HG02840 (cell line): Measurements from ENCODE around the gene GEMIN5.

Source experiments
- ATAC-seq: cut with Tn5 transposase; IDR thresholded peaks from one replicate; pipeline ENCODE4 v1.9.1; 2021; ENCODE audit warnings: mild to moderate bottlenecking, moderate library complexity, moderate number of reproducible peaks; ENCODE audit not compliant: unreplicated experiment, low FRiP score

The GEMIN5 gene

DNA sequence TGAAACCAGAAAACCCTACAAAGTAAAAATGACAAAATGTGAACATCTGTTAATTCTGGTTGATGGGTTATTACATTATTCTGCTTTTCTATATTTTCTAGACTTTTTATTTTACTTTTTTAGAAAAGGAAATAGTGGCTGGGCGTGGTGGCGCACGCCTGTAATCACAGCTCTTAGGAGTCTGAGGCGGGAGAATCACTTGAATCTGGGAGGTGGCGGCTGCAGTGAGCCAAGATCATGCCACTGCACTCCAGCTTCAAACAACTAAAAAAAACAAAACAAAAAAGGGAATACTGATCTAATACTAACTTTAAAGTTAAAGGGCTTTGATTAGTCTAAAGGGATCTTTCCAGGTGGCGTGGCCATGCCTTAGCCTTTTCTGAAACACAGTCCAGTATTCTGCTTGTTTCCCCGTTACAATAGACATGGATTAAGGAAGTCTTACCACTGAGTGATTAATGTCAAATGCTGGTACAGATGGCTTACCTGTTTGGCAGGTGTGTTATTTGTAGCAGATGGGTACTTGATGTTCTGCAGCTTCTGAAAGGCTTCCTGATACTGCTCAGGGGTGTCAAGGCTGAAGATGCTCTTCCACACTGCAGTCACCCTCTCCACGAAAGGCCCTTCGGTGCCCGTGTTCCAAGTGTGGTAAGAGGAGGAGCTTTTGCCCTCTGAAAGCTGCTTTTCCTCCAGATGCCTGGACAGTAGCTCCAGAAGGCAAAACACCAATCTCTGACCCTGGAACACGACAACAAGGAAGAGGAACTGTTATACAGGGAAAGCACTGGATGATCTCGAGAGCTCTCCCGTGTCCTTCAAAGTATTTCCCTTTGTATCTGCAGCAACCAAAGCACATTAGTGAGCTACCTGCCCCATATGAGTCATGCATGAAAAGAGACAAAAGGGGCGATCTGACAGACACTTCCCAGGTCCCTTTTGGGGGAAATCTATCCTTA is 42.1 kb downstream of the GEMIN5 start:
- no peak for ATAC-seq

- no peak for ATAC-seq
Measured at GRCh38 chr5:154893381-154893780, 44.6 kb downstream of the GEMIN5 start.

DNA sequence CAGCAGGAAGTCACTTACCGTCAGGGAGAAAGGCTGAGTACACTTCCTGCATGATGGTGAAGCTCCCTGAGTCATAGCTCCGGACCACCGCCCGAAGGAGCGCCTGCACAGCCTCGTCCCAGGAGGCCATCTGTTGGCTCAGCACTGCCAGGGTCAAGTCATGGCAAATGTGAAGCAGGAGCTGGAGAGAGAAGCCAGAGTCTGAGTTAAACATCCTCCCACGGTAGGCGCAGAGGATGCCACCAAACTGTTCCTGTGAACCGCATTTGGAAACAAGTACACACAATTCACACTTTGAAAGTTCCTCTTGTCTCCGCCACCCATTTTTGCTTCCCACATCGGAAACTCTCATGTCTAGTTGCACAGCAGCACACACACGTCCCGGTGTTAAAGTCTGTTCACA is 45.6 kb downstream of the GEMIN5 start:
- ATAC-seq: no peak

DNA sequence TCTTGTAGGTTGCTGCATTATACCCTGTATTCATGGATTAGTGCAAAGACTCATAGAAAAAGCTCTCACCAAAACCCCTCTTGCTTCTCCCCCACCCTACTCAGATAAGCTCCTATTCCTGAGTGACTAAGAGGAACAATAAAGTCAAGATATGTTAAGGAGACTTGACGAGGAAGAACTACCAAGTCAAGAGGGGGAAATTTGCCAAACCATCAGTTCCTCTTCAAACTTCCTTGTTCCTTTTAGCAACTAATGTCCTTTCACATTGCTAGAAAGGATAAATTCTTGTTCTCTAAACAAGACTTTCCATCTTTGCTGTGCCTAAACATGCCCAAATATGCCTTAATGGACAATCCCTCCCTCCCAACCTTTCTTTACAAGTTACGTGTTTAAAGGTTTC is 52.6 kb downstream of the GEMIN5 start:
- no peak for ATAC-seq

DNA sequence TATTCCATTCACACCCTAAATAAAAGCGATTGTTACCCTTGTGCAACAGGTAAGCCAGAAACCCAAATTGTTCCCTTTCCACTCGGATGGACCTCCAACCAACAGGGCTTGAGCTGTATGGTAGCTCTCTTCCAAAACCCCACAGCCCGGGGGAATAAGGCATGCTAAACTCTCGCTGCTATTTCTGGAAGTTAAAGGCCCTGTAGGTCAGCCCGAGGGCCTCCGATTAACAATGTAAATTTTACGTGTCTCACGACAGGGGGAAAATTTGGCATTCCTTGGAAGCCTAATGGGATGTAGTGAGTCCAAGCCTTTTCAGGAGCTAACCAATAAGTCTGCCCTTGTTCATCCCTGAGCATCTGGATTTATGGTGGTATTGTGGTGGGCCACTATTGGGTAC is 53.6 kb downstream of the GEMIN5 start:
- ATAC-seq: no peak

- no peak for ATAC-seq
Measured at GRCh38 chr5:154881986-154882385, 56.0 kb downstream of the GEMIN5 start.

- ATAC-seq: no peak
Measured at GRCh38 chr5:154878642-154879335, 59.2 kb downstream of the GEMIN5 start.

DNA sequence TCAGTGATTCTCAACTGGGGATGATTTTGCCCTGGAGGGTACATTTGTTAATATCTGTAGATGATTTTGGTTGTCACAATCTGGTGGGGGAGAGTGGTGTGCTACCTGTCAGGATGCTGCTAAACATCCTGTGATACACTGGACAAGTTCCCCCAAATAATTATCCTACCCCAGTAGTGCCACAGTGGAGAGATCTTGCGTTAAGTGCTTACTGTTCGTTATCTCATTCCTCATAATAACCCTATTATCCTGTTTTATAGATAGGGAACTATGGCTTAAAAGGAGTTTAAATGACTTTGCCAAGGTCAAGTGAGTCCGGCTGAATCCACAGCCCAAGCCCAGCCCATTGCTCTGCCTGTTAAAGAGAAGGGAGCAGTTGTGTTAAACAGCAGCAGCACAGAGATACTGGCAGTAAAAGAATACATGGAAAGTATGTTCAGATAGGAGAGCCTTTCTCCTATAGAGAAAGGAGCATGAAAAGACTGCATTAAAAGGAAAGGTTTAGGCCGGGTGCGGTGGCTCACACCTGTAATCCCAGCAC is 64.2 kb downstream of the GEMIN5 start:
- no peak for ATAC-seq

- ATAC-seq: no peak
Measured at GRCh38 chr5:154871734-154872133, 66.3 kb downstream of the GEMIN5 start.

GRCh38 chr5:154868702-154869101 is 69.3 kb downstream of the GEMIN5 start:
- no peak for ATAC-seq

DNA sequence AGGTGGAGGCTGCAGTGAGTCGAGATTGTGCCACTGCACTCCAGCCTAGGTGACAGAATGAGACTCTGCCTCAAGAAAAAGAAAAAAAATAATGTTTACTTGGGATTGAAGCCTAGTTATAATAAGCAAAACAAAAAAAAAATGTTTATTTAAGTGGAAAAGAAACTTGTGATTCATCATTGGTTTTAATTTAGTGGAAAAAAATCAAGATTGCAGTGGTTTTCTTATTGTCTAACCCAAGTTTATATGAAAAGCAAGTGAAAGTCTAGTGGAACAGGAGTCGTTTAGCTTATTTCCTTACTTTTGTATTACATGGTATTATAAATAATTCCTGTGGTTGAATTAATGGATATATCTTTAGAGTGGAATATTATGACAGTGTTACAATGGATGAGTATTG is 71.2 kb downstream of the GEMIN5 start:
- ATAC-seq: no peak

- ATAC-seq: no peak
Measured at GRCh38 chr5:154865466-154866184, 72.4 kb downstream of the GEMIN5 start.

- ATAC-seq: no peak
Measured at GRCh38 chr5:154863291-154864080, 74.5 kb downstream of the GEMIN5 start.

DNA sequence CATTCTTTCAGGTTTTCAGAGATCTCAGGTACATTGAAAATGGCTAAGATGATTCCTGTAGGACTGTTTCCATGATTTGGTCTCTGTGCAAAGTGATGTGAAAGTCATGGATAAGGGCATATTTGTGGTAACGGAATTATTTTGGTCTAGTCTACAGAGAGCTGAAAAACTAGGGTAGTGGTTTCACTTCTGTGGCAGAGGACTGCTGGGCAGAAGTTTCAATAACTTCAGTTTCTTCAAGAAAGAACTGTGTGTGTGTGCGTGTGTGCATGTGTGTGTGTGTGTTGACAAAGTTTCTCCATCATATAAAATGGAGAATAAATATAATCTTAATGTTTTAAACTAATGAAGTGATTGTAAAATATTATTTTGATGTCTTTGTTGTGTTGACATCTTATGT is 75.2 kb downstream of the GEMIN5 start:
- no peak for ATAC-seq

- ATAC-seq: no peak
Measured at GRCh38 chr5:154861946-154862345, 76.1 kb downstream of the GEMIN5 start.

- ATAC-seq: no peak
Measured at GRCh38 chr5:154860765-154861164, 77.2 kb downstream of the GEMIN5 start.

GRCh38 chr5:154860123-154860522 is 77.9 kb downstream of the GEMIN5 start:
- no peak for ATAC-seq

- ATAC-seq: no peak
Measured at GRCh38 chr5:154858972-154859871, 78.8 kb downstream of the GEMIN5 start.
